Testis (tissue), 2 donors: ENCODE measurements around the gene CDRT15.

Experiments
- CTCF ChIP-seq, 3 experiments: fragments of 450-650 bp in 2 of 3; fragments of 200-600 bp in 1 of 3; sonication (generic) in 1 of 3; IDR thresholded peaks; one replicate each; pipeline ENCODE4 v1.5.1; 2016 to 2019; ENCODE audit warnings: antibody characterized with exemption in 3 of 3, mild to moderate bottlenecking in 2 of 3, moderate library complexity in 1 of 3
- POLR2A ChIP-seq: fragments of 450-650 bp; IDR thresholded peaks from one replicate; pipeline ENCODE4 v1.6.1; 2017; ENCODE audit warnings: antibody characterized with exemption, mild to moderate bottlenecking, moderate library complexity

DNA sequence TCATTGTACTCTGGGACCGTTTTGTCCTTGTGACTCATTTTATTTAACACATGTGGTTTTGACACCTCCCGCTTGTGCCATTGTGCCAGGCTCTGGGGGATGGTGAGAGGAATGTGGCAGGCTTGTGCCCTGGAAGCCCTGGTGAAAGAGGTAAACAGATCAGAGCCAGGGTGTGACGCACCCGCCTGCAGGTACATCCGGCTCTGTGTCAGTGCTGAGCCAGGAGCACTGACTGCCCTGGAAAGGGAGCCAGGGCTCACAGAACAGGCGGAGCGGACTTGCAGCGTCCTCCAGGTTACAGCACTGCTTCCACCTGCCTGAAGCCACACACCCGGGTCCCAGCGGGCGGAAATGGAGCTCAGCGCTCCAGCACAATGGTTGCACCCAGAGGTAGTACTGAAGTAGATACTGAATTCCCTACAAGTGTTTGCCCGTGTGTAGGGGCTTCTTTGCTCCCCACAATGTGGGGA is 30.6 kb downstream of the CDRT15 start:
- no peak for TF ChIP-seq CTCF (IDR thresholded peaks at IDR 0.05)
- TF ChIP-seq POLR2A = no peak
